Smooth muscle cell (in vitro differentiated cells): Measurements from ENCODE around the gene SGTA. TPM values are rescaled to one million over a fixed set of nuclear protein-coding genes. Genes with fewer than 3 reads are reported as not detected.

ENCODE experiments used
- DNase-seq: peaks from one replicate; lab custom pipeline; 2025; ENCODE audit not compliant: unreplicated experiment; lab: John Stamatoyannopoulos, UW
- H2AFZ ChIP-seq: fragments of 200-600 bp; sonication (generic); 2 replicates; pipeline ENCODE4 v1.6.0; 2016; ENCODE audit warnings: antibody characterized with exemption, low read depth, mild to moderate bottlenecking
- H3F3A ChIP-seq: fragments of 200-600 bp; sonication (generic); 2 replicates; pipeline ENCODE4 v1.6.0; 2017; ENCODE audit warnings: antibody characterized with exemption, low read depth
- H3K27ac ChIP-seq: fragments of 200-600 bp; sonication (generic); 2 replicates; pipeline ENCODE4 v1.5.1; 2016; ENCODE audit warnings: low read depth, mild to moderate bottlenecking
- H3K27me3 ChIP-seq: fragments of 200-600 bp; sonication (generic); 2 replicates; pipeline ENCODE4 v1.6.1; 2016; ENCODE audit warnings: low read depth, mild to moderate bottlenecking
- H3K36me3 ChIP-seq: fragments of 200-600 bp; sonication (generic); 2 replicates; pipeline ENCODE4 v1.5.1; 2016; ENCODE audit warnings: low read depth
- H3K4me1 ChIP-seq: fragments of 200-600 bp; sonication (generic); 2 replicates; pipeline ENCODE4 v1.5.1; 2016; ENCODE audit warnings: low read depth
- H3K4me2 ChIP-seq: fragments of 200-600 bp; sonication (generic); 2 replicates; pipeline ENCODE4 v1.6.0; 2016; ENCODE audit warnings: mild to moderate bottlenecking
- H3K4me3 ChIP-seq: fragments of 200-600 bp; sonication (generic); 2 replicates; pipeline ENCODE4 v1.5.1; 2016; ENCODE audit warnings: mild to moderate bottlenecking
- H3K79me2 ChIP-seq: fragments of 200-600 bp; sonication (generic); 2 replicates; pipeline ENCODE4 v1.6.0; 2016; ENCODE audit warnings: low read depth, mild to moderate bottlenecking
- H3K9ac ChIP-seq: fragments of 200-600 bp; sonication (generic); 2 replicates; pipeline ENCODE4 v1.6.0; 2016; ENCODE audit warnings: low read depth
- H3K9me3 ChIP-seq: fragments of 200-600 bp; sonication (generic); replicated peaks from 2 replicates; pipeline ENCODE4 v1.5.1; 2016; ENCODE audit warnings: low read depth
- H4K20me1 ChIP-seq: fragments of 200-600 bp; sonication (generic); 2 replicates; pipeline ENCODE4 v1.6.0; 2016; ENCODE audit warnings: low read depth
- CTCF ChIP-seq: fragments of 200-600 bp; sonication (generic); IDR thresholded peaks from 2 replicates; pipeline ENCODE4 v1.5.1; 2017; ENCODE audit warnings: borderline replicate concordance, mild to moderate bottlenecking, antibody characterized with exemption; ENCODE audit not compliant: insufficient read depth, poor library complexity, severe bottlenecking
- WGBS: methylation state at CpG from one replicate; pipeline ENCODE4 v1.1.7; 2016; ENCODE audit warnings: low lambda C conversion rate; 5-methylcytosine and 5-hydroxymethylcytosine counted together
- polyA plus RNA-seq: library from polyadenylated mRNA; unstranded; fragments of >200 nt; fragmentation: Nextera tagmentation; extraction: Ambion mirVana; gene quantifications from 2 replicates; pipeline ENCODE4 v1.2.1, GENCODE V29; 2016
- total RNA-seq: library from RNA; depleted of rRNA; stranded (reverse); fragments of >200 nt; gene quantifications from 2 replicates; pipeline ENCODE4 v1.2.3, GENCODE V29; 2014

Gene SGTA
- total and polyA plus RNA-seq, 2 experiments from 2014 or later = 34.4 to 71.2 TPM

GRCh38 chr19:2728783-2729387 is 54.2 kb downstream of the SGTA start:
- 94% methylated on average over 19 of the region's 23 CpGs for WGBS
- no peak for TF ChIP-seq CTCF
- no peaks in the 10 kb centered on the region for H3K36me3 ChIP-seq
- no peaks in the 10 kb centered on the region for H3K27me3 ChIP-seq
- H3F3A ChIP-seq = no peaks in the 10 kb centered on the region
- no peak overlapping the region for H3K27ac ChIP-seq
- no peaks in the 10 kb centered on the region for H3K79me2 ChIP-seq
- H3K9ac ChIP-seq = no peak overlapping the region
- H3K4me2 ChIP-seq = no peak overlapping the region
- H4K20me1 ChIP-seq = no peaks in the 10 kb centered on the region
- no peaks in the 10 kb centered on the region for H3K4me1 ChIP-seq
- no peaks in the 10 kb centered on the region for H3K9me3 ChIP-seq
- DNase-seq = no peak
- H3K4me3 ChIP-seq = no peak overlapping the region
- H2AFZ ChIP-seq = no peak overlapping the region

- H3K9me3 ChIP-seq = no peaks in the 10 kb centered on the region
- H3K79me2 ChIP-seq = no peaks in the 10 kb centered on the region
- DNase-seq = no peak
- no peaks in the 10 kb centered on the region for H4K20me1 ChIP-seq
- WGBS = 75% methylated on average over 16 of the region's 16 CpGs
- no peaks in the 10 kb centered on the region for H3F3A ChIP-seq
- H3K9ac ChIP-seq = no peak overlapping the region
- no peak overlapping the region for H3K4me3 ChIP-seq
- no peaks in the 10 kb centered on the region for H3K36me3 ChIP-seq
- no peak overlapping the region for H3K4me2 ChIP-seq
- no peak for TF ChIP-seq CTCF
- peak overlapping the region; percentile 62 for H3K27ac ChIP-seq
- no peaks in the 10 kb centered on the region for H3K4me1 ChIP-seq
- no peak overlapping the region for H2AFZ ChIP-seq
- no peaks in the 10 kb centered on the region for H3K27me3 ChIP-seq
Measured at GRCh38 chr19:2727640-2727944, 55.5 kb downstream of the SGTA start.

- peak overlapping the region; percentile 62 for H3K27ac ChIP-seq
Measured at GRCh38 chr19:2726904-2727639, 56.0 kb downstream of the SGTA start.

More at GRCh38 chr19:2726904-2727639, 56.0 kb downstream of the SGTA start:
- H3K9me3 ChIP-seq = no peaks in the 10 kb centered on the region
- DNase-seq = no peak
- no peaks in the 10 kb centered on the region for H3K4me1 ChIP-seq
- 45% methylated on average over 25 of the region's 26 CpGs for WGBS
- no peak for TF ChIP-seq CTCF
- H2AFZ ChIP-seq = no peak overlapping the region
- no peaks in the 10 kb centered on the region for H3K36me3 ChIP-seq
- H3K79me2 ChIP-seq = no peaks in the 10 kb centered on the region
- no peaks in the 10 kb centered on the region for H4K20me1 ChIP-seq
- no peak overlapping the region for H3K4me2 ChIP-seq
- H3F3A ChIP-seq = no peaks in the 10 kb centered on the region
- no peak overlapping the region for H3K9ac ChIP-seq
- H3K27me3 ChIP-seq = no peaks in the 10 kb centered on the region
- peak overlapping the region; percentile 13 for H3K4me3 ChIP-seq
